ENCODE measurements around the gene CXCR4.

GRCh38 chr2:136146564-136146963 is 28.6 kb upstream of the CXCR4 start:
- TF ChIP-seq, protein P1, sequence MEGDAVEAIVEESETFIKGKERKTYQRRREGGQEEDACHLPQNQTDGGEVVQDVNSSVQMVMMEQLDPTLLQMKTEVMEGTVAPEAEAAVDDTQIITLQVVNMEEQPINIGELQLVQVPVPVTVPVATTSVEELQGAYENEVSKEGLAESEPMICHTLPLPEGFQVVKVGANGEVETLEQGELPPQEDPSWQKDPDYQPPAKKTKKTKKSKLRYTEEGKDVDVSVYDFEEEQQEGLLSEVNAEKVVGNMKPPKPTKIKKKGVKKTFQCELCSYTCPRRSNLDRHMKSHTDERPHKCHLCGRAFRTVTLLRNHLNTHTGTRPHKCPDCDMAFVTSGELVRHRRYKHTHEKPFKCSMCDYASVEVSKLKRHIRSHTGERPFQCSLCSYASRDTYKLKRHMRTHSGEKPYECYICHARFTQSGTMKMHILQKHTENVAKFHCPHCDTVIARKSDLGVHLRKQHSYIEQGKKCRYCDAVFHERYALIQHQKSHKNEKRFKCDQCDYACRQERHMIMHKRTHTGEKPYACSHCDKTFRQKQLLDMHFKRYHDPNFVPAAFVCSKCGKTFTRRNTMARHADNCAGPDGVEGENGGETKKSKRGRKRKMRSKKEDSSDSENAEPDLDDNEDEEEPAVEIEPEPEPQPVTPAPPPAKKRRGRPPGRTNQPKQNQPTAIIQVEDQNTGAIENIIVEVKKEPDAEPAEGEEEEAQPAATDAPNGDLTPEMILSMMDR (IDR thresholded peaks at IDR 0.05): no peak
- TF ChIP-seq POLR2A (IDR thresholded peaks at IDR 0.05): no peak

All from Peyer's patch (tissue), 4 donors.